Measurements from ENCODE around the gene USH1G. TPM values are rescaled to one million over a fixed set of nuclear protein-coding genes. Genes with fewer than 3 reads are reported as not detected.

USH1G gene
- total RNA-seq, 1 experiment from 2014 or later = 2.7 TPM

DNA sequence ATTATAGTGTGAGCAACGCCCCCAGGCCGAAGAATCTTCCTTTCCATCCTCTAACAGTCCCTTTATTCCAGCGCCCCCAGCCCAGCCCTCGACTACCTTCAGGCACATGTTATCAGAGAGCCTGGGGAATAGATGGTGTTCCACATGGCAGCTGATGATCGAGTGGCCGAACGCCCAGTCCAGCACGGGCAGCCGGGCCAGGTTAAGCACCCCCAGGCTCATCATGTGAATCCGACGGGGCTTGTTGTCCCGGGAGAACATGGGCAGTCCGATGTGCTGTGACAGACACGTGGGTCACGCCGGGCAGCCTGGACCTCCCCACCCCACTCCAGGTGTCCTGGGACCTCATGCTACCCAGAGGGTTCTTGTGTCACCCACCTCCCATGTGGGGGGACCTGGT, 43.7 kb downstream of the USH1G start:
- Histone ChIP-seq H3K27me3 (ENCODE audit: insufficient read depth, low read length) (no peaks in the 10 kb centered on the region), H2BK20ac (ENCODE audit: low read depth, low read length, poor library complexity, severe bottlenecking) (no peak overlapping the region), H3K79me1 (ENCODE audit: insufficient read depth, low read depth, low read length, poor library complexity, severe bottlenecking) (no peaks in the 10 kb centered on the region), H3T11ph (ENCODE audit: low read length) (no peak overlapping the region), H3K23me2 (ENCODE audit: insufficient read length, low read depth, low read length, poor library complexity, severe bottlenecking) (no peaks in the 10 kb centered on the region), H3K27ac (ENCODE audit: insufficient read length, low read depth, low read length) (no peak overlapping the region), H4K5ac (ENCODE audit: insufficient read length, low read depth, low read length) (no peak overlapping the region), H3K9me3 (ENCODE audit: control insufficient read depth, low read depth, low read length) (no peaks in the 10 kb centered on the region), H4K20me1 (ENCODE audit: control insufficient read depth, insufficient read depth, insufficient read length) (no peaks in the 10 kb centered on the region), H4K8ac (replicated peaks; ENCODE audit: insufficient read length, low read depth, low read length) (no peak overlapping the region), H4K91ac (ENCODE audit: insufficient read length, low read depth, low read length) (no peak overlapping the region), H3K4ac (ENCODE audit: low read depth, low read length) (no peak overlapping the region), H2BK12ac (ENCODE audit: insufficient read length, low read depth, low read length) (no peak overlapping the region), H3K79me2 (ENCODE audit: insufficient read depth, low read length) (no peaks in the 10 kb centered on the region), H3K4me1 (ENCODE audit: insufficient read depth, low read length) (no peaks in the 10 kb centered on the region; the same call in 1 of the 2 replicates), H2BK5ac (ENCODE audit: insufficient read length, low read length) (no peak overlapping the region), H3K4me2 (ENCODE audit: insufficient read depth, insufficient read length, low read length) (no peak overlapping the region), H3K14ac (ENCODE audit: insufficient read depth, low read length) (no peak overlapping the region), H3K23ac (ENCODE audit: insufficient read length, low read depth, low read length) (no peak overlapping the region), H3K9ac (ENCODE audit: extremely low read depth, insufficient read length, low read length) (no peak overlapping the region), H3K18ac (ENCODE audit: insufficient read length, low read depth, low read length) (no peak overlapping the region), H2AFZ (ENCODE audit: low read length) (no peak overlapping the region), H3K56ac (ENCODE audit: insufficient read length, low read depth, low read length) (no peak overlapping the region), H2BK120ac (ENCODE audit: low read depth, low read length, poor library complexity, severe bottlenecking) (no peak overlapping the region), H2BK15ac (ENCODE audit: low read depth, low read length) (no peak overlapping the region), H2AK5ac (ENCODE audit: insufficient read length, low read length) (no peak overlapping the region)
- H3K9me3 Mint-ChIP-seq = no peaks in the 10 kb centered on the region
- H3K27me3 Mint-ChIP-seq (ENCODE audit: low read depth) = peaks cover 33% of the 10 kb centered on the region
- TF ChIP-seq CTCF (conservative IDR thresholded peaks at IDR 0.05) = no peak
- H3K4me3 Mint-ChIP-seq = no peak overlapping the region
- no peaks in the 10 kb centered on the region for H3K36me3 Mint-ChIP-seq (ENCODE audit: insufficient read depth in 1 of 3, low read depth in 3 of 3)
- H3K4me1 Mint-ChIP-seq = peaks cover 19 to 36% of the 10 kb centered on the region in 2 experiments
- no peak overlapping the region; a peak in 1 of 7 replicates for H3K27ac Mint-ChIP-seq
- DNase-seq = no peak
- WGBS (ENCODE audit: extremely low coverage, insufficient read length, low lambda C conversion rate) = no CpG with 5 or more reads among the region's 16 CpGs

Data from H9 (cell line).